Hippocampal formation (tissue), 2 donors: ENCODE data around the gene MAGI2.

Experiments
- DNase-seq, 2 donors: peaks; one replicate each; lab custom pipeline; 2025; lab: John Stamatoyannopoulos, UW

Gene MAGI2

DNA sequence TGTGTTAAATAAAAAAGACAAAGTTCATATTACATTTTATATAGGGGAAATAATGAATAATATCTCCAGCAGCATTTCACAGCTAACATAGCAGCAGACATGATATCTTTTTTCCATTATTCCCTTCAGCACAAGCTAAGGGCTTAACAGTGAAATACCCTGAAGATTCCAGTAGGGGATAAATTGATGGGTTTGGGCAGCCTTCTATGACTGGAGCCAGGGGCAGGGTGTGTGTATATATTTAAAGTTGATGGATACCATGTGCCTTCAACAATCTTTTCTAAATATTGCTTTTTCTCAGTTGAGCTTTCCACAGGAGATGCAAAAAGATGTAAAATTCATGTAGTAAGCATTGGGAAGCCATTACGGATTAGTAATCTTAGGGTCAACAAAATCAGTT, 151.2 kb downstream of the MAGI2 start:
- no peak for DNase-seq

GRCh38 chr7:79301419-79301818, 152.0 kb downstream of the MAGI2 start:
- no peak for DNase-seq

GRCh38 chr7:79300573-79300972, 152.9 kb downstream of the MAGI2 start:
- DNase-seq: no peak

GRCh38 chr7:79298145-79298760, 155.2 kb downstream of the MAGI2 start:
- peak; percentile 7 to 82 for DNase-seq

GRCh38 chr7:79296553-79297320, 156.7 kb downstream of the MAGI2 start:
- DNase-seq: no peak

DNA sequence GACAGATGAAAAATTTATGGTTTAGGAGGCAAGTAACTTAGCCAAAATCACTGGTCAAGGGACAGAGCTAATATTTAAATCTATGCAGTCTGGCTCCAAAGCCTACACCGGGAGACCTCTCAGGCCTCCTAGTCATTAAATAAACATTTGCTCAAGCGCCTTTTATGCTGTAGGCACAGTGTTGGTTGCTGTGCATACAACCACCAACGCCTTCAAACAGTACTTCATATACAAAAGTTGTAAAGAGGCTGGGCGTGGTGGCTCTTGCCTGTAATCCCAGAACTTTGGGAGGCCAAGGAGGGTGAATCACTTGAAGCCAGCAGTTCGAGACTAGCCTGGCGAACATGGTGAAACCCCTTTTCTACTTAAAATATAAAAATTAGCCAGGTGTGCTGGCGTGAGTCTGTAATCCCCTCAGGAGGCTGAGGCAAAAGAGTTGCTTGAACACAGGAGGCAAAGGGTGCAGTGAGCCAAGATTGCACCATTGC, 159.8 kb downstream of the MAGI2 start:
- DNase-seq: no peak

DNA sequence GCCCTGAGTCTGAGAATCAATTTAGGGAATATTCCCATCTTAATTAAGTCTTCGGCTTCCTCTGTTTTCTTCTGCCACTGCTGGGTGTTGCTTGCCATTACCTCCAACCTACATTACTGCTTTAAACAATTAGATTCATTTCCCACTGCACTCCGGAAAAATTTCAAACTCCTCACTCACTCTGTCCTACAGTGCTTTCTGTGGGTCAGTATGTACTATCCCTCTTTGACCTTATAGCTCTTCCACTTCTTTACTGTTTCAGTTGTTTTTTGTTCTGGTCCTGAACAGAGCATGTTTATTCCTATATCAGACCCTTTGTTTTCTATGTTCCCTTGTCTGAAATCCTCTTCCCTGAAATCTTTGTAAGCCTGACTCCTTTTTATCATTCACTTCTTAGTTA, 160.6 kb downstream of the MAGI2 start:
- DNase-seq: no peak

GRCh38 chr7:79291498-79291865, 162.0 kb downstream of the MAGI2 start:
- DNase-seq: no peak

DNA sequence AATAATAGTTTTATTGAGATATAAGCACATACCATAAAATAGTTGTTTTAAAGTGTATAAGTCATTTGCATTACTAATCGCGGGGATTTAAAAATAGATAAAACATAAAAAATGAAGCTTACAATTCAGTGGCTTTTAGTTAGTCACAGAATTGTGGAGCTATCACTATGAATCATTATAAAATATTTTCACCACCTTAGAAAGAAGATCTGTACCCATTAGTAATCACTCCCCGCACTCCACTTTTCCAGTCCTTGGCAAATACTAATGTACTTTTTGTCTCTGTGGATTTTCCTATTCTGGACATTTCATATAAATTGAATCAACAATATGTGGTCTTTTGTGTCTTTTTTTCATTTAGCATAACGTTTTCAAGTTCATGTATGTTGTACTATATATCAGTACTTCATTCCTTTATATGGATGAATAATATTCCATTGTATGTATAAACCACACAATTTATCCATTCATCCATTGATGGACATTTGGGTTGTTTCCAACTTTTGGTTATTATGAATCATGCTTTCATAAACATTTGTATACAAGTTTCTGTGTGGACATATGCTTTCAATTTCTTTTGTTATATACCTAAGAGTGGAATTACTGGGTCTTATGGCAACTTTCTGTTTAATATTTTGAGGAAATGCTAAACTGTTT, 162.5 kb downstream of the MAGI2 start:
- no peak for DNase-seq

DNA sequence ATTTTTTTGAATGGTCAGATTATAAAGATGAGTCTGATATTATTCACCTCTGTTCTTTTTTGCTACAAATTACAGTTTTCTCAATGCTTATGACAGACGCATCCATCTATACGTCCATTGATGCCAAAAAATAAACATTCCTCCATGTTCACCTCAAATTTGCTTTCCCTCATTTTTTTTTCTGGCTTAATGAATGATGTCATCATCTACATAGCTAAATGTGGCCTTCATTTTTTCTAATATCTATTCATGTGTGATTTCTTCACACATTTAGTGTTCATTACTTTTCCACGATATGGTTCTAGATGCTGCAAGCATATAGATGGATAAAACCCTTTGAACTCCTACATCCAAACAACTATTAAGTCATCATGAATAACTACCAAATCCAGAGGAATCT, 163.1 kb downstream of the MAGI2 start:
- no peak for DNase-seq

DNA sequence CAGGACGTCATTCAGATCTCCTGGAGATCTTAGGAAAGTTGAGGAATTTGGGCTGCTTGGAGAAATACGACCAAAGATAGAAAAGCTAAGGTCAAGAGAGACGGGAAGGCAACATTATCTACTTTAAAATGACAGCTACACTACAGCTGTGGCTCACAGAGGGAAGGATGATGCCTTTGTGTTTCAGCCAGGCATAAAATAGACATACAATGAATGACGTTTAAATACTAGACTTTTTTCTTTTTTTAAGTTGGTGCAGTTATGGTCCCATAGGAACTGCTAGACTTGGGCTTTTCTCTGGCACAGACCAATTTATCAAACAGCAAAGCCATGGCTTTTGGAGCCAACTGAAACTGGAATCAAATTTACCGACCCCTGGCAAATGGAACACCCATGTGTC, 164.8 kb downstream of the MAGI2 start:
- no peak for DNase-seq

DNA sequence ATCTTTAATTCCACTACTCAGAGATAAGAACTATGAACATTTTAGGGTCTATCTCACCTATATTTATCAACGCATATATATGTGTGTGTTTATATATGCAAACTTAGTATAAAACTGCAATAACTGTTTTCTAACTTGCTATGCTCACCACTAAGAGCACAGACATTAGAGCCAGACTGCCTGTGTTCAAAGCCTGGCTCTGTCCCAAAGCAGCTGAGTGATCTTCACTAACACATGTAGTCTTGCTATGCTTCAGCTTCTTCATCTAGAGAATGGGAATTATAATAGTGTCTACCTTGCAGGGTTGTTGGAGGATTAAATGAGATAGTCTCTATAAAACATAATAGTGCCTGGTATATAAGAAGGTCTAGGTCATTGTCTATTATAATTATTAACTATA, 165.5 kb downstream of the MAGI2 start:
- no peak for DNase-seq

DNA sequence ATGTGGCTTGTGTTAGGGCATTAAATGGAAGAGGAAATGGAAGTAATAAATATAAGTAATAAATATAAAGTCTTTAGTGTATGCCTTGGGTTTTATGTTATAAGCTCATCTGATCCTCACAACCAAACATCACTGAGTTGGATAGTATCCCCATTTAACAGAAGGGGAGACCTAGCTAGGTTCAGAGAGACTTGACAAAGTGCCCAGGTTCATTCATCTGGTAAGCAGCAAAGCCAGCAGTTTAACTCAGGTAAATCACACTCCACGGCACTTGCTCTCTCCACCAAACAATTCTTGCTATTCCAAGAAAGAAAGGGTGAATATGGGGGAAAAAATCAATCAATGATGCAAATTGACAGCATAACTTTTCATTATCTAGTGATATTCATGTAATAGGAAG, 167.3 kb downstream of the MAGI2 start:
- DNase-seq: no peak

GRCh38 chr7:79285756-79286155, 167.7 kb downstream of the MAGI2 start:
- DNase-seq: no peak

GRCh38 chr7:79284211-79284610, 169.3 kb downstream of the MAGI2 start:
- DNase-seq: no peak

DNA sequence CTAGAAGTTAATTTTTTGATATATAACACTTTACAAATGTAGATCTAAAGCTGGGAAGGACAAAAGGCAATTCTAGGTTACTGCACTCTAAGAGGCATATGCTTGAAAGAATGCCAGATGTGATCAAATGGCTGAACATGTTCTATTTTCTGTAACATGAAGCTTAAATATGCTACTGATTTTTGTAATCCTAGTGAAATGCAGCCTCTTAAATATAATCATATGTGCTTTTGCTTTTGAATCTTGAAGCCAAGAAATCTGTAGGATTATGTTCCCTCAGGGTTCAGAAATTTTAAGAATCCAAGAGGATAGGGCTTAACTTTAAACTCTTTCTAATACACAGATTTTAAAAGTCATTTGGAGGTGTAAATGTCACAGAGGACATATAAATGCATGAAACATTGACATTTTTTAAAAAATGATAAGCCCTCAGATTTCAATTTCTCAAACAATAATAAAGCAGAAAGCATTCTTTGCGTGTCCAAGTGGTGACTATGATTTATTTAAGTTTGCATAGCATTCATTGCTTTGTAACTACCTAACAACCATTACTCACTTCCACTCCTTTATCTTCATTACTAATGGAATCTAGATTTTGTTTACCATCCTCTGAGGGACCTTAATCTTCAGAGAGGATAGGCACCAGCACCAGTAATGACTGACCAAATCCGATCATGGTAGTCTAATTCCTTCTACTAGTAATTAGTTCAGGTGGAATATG, 170.4 kb downstream of the MAGI2 start:
- no peak for DNase-seq

DNA sequence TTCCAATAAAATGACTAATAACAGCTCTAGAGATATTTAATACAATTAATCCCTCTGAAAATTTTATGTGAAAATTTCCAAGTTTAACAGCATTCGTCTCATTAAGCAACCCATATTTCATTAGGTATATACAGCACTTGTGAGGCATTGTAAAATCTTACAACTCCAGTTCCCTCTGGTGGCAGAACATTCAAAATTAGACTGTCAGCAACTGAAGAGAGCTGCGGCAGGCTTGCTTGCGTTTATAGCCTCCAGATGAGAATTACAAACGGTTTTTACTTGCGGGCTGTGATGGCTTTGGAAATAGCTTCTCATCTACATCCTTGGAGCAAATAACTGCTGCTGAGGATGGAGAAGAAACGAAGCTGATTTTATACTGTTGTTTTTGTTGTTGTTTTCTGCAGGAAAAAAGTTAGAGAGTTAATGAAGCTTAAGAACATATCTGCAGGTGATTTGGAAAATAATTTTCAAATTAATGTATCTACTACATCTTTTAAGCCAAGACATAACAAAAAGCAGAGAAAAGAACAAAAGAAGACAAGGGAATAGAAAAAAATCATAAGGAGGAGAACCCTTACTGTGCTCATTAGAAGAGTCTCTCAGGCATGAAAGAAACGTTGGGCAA, 171.3 kb downstream of the MAGI2 start:
- DNase-seq: peak; percentile 40 to 83

GRCh38 chr7:79281426-79281825, 172.0 kb downstream of the MAGI2 start:
- no peak for DNase-seq

DNA sequence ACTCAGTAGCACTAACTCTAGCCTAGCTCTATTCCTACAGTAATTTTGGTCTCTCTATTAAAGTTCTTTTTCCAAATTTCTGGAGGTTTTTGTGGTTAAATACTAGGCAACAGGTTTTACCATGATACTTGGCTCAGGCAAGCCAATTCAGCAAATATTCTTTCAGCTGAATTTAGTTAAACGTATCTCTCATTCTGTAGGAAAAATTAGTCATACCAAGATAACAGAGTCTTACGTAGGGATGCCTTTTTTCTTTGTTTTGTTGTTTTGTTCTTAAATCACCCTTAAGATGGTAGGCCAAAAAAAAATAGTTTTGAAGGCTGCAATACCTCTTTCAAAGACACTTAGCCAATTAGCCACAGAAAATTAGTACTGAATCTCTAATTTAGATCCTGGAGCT, 180.5 kb downstream of the MAGI2 start:
- DNase-seq: no peak

GRCh38 chr7:79272066-79272669, 181.3 kb downstream of the MAGI2 start:
- peak in 1 of 2 donors; percentile 9 for DNase-seq

GRCh38 chr7:79268730-79269129, 184.7 kb downstream of the MAGI2 start:
- DNase-seq: no peak

DNA sequence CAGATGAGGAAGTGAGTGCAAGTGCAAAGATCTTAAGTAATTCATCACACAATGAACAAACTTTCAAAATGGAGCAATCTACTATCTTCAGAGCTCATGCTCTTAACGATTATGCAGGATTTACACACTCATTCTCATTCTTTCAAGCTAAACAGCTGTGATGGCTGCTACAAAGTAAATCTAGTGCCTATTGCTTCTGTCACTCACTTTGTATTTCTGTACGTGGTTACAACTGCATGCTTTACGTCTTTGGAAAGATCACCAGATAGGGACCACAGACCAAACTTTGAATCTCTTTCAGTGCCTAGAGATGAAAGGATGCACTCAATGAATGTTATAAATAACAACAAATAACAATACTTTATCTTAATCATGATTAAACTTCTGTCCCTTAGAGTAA, 194.6 kb downstream of the MAGI2 start:
- no peak for DNase-seq
